ENCODE results near the gene DCLK1.

GRCh38 chr13:35993686-35994085, 137.5 kb downstream of the DCLK1 start:
- TF ChIP-seq, protein P1, sequence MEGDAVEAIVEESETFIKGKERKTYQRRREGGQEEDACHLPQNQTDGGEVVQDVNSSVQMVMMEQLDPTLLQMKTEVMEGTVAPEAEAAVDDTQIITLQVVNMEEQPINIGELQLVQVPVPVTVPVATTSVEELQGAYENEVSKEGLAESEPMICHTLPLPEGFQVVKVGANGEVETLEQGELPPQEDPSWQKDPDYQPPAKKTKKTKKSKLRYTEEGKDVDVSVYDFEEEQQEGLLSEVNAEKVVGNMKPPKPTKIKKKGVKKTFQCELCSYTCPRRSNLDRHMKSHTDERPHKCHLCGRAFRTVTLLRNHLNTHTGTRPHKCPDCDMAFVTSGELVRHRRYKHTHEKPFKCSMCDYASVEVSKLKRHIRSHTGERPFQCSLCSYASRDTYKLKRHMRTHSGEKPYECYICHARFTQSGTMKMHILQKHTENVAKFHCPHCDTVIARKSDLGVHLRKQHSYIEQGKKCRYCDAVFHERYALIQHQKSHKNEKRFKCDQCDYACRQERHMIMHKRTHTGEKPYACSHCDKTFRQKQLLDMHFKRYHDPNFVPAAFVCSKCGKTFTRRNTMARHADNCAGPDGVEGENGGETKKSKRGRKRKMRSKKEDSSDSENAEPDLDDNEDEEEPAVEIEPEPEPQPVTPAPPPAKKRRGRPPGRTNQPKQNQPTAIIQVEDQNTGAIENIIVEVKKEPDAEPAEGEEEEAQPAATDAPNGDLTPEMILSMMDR (conservative IDR thresholded peaks at IDR 0.05; ENCODE audit: low read length): no peak
- TF ChIP-seq EZH2phosphoT487 (IDR thresholded peaks at IDR 0.05; ENCODE audit: borderline replicate concordance): no peak

All from Loucy (cell line).